ENCODE data around the gene NR3C2. TPM values are rescaled to one million over a fixed set of nuclear protein-coding genes. Genes with fewer than 3 reads are reported as not detected.

Gene NR3C2
- total and polyA plus RNA-seq, 10 of the 15 experiments (the other 5 are each of a cell fraction or from before 2014, with no cell fraction given): 0.05 to 0.11 (median 0.08) TPM; not detected in 4

DNA sequence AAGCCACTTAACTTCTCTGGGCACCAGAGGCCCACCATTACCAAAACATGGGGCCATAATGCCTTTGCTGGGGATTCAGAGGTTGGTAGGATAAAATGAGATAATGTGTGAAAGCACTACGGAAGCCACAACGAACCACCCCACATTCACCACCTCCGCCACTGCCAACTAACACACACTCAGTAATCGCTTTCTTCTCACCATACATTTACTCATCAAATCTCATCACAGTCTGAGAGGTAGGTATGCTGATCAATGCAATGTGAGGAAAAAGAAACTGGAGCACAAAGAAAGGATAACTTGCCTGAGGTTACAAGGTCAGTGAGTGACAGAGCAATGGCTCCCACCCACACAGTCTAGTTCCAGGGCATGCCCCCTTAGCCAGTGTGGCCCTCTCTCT, 257.3 kb downstream of the NR3C2 start:
- no peak for FAIRE-seq
- in situ Hi-C loops (cut with MboI): no loop called here
- RAD21 ChIA-PET (ENCODE audit: unreplicated experiment): no interaction called here

More for the DNA sequence above, 257.3 kb downstream of the NR3C2 start:
- BruUV-seq (replicated peaks): no TSS peak
- TF ChIP-seq MYB (IDR thresholded peaks at IDR 0.05; ENCODE audit: borderline replicate concordance, low read depth, low read length) (no peak), MEF2B (IDR thresholded peaks at IDR 0.05; ENCODE audit: partially characterized antibody, poor library complexity, severe bottlenecking) (no peak), RAD21 (IDR thresholded peaks at IDR 0.05; ENCODE audit: insufficient read depth, low read depth, low read length) (no peak), KAT2A (conservative IDR thresholded peaks at IDR 0.05; ENCODE audit: control insufficient read depth, low read depth, low read length) (no peak), GABPA (IDR thresholded peaks at IDR 0.05; ENCODE audit: low read depth) (no peak), KLF5 (IDR thresholded peaks at IDR 0.05; ENCODE audit: partially characterized antibody) (no peak), NFYB (IDR thresholded peaks at IDR 0.05; ENCODE audit: insufficient read depth, low read depth, low read length) (no peak), KDM1A (IDR thresholded peaks at IDR 0.05; ENCODE audit: borderline replicate concordance) (no peak), NBN (IDR thresholded peaks at IDR 0.05) (no peak), SRF (IDR thresholded peaks at IDR 0.05; ENCODE audit: low read depth in 2 of 2, low read length in 2 of 2) (no peak), BCL11A (IDR thresholded peaks at IDR 0.05; ENCODE audit: low read depth, low read length) (no peak), ZNF592 (IDR thresholded peaks at IDR 0.05) (no peak), TARDBP (IDR thresholded peaks at IDR 0.05; ENCODE audit: borderline replicate concordance) (no peak), BHLHE40 (IDR thresholded peaks at IDR 0.05; ENCODE audit: borderline replicate concordance in 1 of 2, low read depth in 2 of 2, low read length in 1 of 2) (no peak), ZNF384 (IDR thresholded peaks at IDR 0.05; ENCODE audit: borderline replicate concordance, low read depth, low read length) (no peak), E2F8 (IDR thresholded peaks at IDR 0.05; ENCODE audit: low read depth, partially characterized antibody) (no peak), HDAC6 (IDR thresholded peaks at IDR 0.05; ENCODE audit: unreplicated experiment) (no peak), IKZF2 (IDR thresholded peaks at IDR 0.05) (no peak), ZNF207 (IDR thresholded peaks at IDR 0.05; ENCODE audit: borderline replicate concordance) (no peak)
- H3K4me3 ChIP-seq: no peak overlapping the region
- ChIA-PET POLR2A (no interaction called here), SMC1A (ENCODE audit: uncharacterized antibody, unreplicated experiment) (no interaction called here), CTCF (no interaction called here)
- no peaks in the 10 kb centered on the region for H3K36me3 ChIP-seq (ENCODE audit: control insufficient read depth in 2 of 2, insufficient read depth in 2 of 2, low read length in 1 of 2)
- no peaks in the 10 kb centered on the region for H3K79me2 ChIP-seq (ENCODE audit: control insufficient read depth, insufficient read depth, low read length)
- no peaks in the 10 kb centered on the region for H3K4me1 ChIP-seq (ENCODE audit: control insufficient read depth, insufficient read depth, low read length)
- no peak overlapping the region for H3K27ac ChIP-seq (ENCODE audit: control insufficient read depth, insufficient read depth)
- DNase-seq (ENCODE audit: low read depth, low spot score) (no peak), ATAC-seq (no peak)
- H2AFZ ChIP-seq (ENCODE audit: control insufficient read depth, low read depth, low read length): no peak overlapping the region
- no peak overlapping the region for H3K9ac ChIP-seq (ENCODE audit: control insufficient read depth, insufficient read depth, low read length)
- intact Hi-C loops (cut with micrococcal nuclease; ENCODE audit: unreplicated experiment): no loop called here
- WGBS (ENCODE audit: insufficient coverage, insufficient replicate concordance, low lambda C conversion rate, missing lambda C conversion rate): 78% methylated on average over 4 of the region's 4 CpGs
- no peaks in the 10 kb centered on the region for H4K20me1 ChIP-seq (ENCODE audit: control insufficient read depth, insufficient read depth)
- H3K27me3 ChIP-seq (replicated peaks in 1 of 2; ENCODE audit: control insufficient read depth in 2 of 2, insufficient read depth in 2 of 2, low read length in 1 of 2): no peaks in the 10 kb centered on the region
- H3K4me2 ChIP-seq (ENCODE audit: control insufficient read depth, insufficient read depth): no peak overlapping the region
- H3K9me3 ChIP-seq (replicated peaks; ENCODE audit: control insufficient read depth, insufficient read depth, low read length): no peaks in the 10 kb centered on the region
